Endothelial cell of umbilical vein (primary cell): ENCODE measurements around the gene KLHL35. TPM values are rescaled to one million over a fixed set of nuclear protein-coding genes. Genes with fewer than 3 reads are reported as not detected.

ENCODE experiments used
- BruUV-seq: library from RNA; stranded (reverse); fragments of 400-500 nt; replicated peaks from 2 replicates; lab custom pipeline; 2021; lab: Mats Ljungman, UMichigan
- CTCF ChIA-PET: fragments of 300-600, 350-600 bp; sonication (Branson Sonifier 250); formaldehyde crosslinking; loops from one replicate; lab custom pipeline; 2021; ENCODE audit warnings: antibody characterized with exemption, inconsistent platforms; lab: Charles Lee
- POLR2A ChIA-PET: fragments of 300-600, 350-600 bp; sonication (Branson Sonifier 250); formaldehyde crosslinking; loops from one replicate; lab custom pipeline; 2021; ENCODE audit warnings: antibody characterized with exemption, inconsistent platforms; lab: Charles Lee
- DNase-seq: peaks from one replicate; pipeline ENCODE4 v3.0.0-alpha.2; 2011; ENCODE audit warnings: low read depth, low spot score
- FAIRE-seq: peaks from 2 replicates; lab custom pipeline; 2011; peaks lifted over from hg19 to GRCh38; lab: Jason Lieb, UNC
- H2AFZ ChIP-seq: 2 replicates; pipeline ENCODE4 v1.6.0; 2012; ENCODE audit warnings: low read depth, low read length, control low read depth, inconsistent platforms
- H3K27ac ChIP-seq: 2 replicates; pipeline ENCODE4 v1.5.1; 2011; ENCODE audit warnings: low read depth, mild to moderate bottlenecking, control low read depth, low read length, moderate library complexity; ENCODE audit not compliant: insufficient read depth
- H3K27me3 ChIP-seq, 2 experiments: 2 replicates each; pipeline versions ENCODE4 v1.6.0 to v1.6.1; 2011; ENCODE audit warnings: low read length in 2 of 2, mixed read lengths in 1 of 2; ENCODE audit not compliant: control insufficient read depth in 2 of 2, insufficient read depth in 2 of 2
- H3K36me3 ChIP-seq, 2 experiments: 2 replicates in 1 of 2; 3 replicates in 1 of 2; pipeline ENCODE4 v1.5.1; 2011; ENCODE audit warnings: low read length in 2 of 2, mild to moderate bottlenecking in 1 of 2, moderate library complexity in 1 of 2; ENCODE audit not compliant: control insufficient read depth in 2 of 2, insufficient read depth in 2 of 2; ENCODE audit errors: extremely low read depth in 1 of 2
- H3K4me1 ChIP-seq: 3 replicates; pipeline ENCODE4 v1.5.1; 2011; ENCODE audit warnings: mild to moderate bottlenecking, low read length; ENCODE audit not compliant: control insufficient read depth, insufficient read depth; ENCODE audit errors: extremely low read depth
- H3K4me2 ChIP-seq: 2 replicates; pipeline ENCODE4 v1.6.1; 2011; ENCODE audit warnings: low read length, control low read depth, mixed read lengths; ENCODE audit not compliant: insufficient read depth
- H3K4me3 ChIP-seq, 3 experiments: fragments of 200-600 bp in 1 of 3; sonication (generic), shearing (Covaris generic) in 1 of 3; replicated peaks in 1 of 3; 2 replicates each; pipeline ENCODE4 v1.5.1; 2011 to 2016; ENCODE audit warnings: control low read depth in 3 of 3, low read length in 3 of 3, mild to moderate bottlenecking in 2 of 3, inconsistent platforms in 1 of 3, low read depth in 1 of 3, moderate library complexity in 1 of 3; ENCODE audit not compliant: insufficient read depth in 1 of 3
- H3K79me2 ChIP-seq: 2 replicates; pipeline ENCODE4 v1.6.0; 2012; ENCODE audit warnings: low read length, inconsistent platforms; ENCODE audit not compliant: control insufficient read depth, insufficient read depth
- H3K9ac ChIP-seq: replicated peaks from 2 replicates; pipeline ENCODE3; 2011; ENCODE audit warnings: low read length, control low read depth; ENCODE audit not compliant: insufficient read depth; ENCODE audit errors: extremely low read depth
- H3K9me1 ChIP-seq: replicated peaks from 3 replicates; pipeline ENCODE4 v1.6.0; 2011; ENCODE audit warnings: mild to moderate bottlenecking, low read length; ENCODE audit not compliant: control insufficient read depth, insufficient read depth; ENCODE audit errors: extremely low read depth
- H3K9me3 ChIP-seq: replicated peaks from 2 replicates; pipeline ENCODE4 v1.5.1; 2012; ENCODE audit warnings: low read length, inconsistent platforms; ENCODE audit not compliant: control insufficient read depth, insufficient read depth
- H4K20me1 ChIP-seq: replicated peaks from 2 replicates; pipeline ENCODE3; 2011; ENCODE audit warnings: mild to moderate bottlenecking, low read length; ENCODE audit not compliant: control insufficient read depth, insufficient read depth; ENCODE audit errors: extremely low read depth
- EZH2 ChIP-seq: IDR thresholded peaks from 2 replicates; pipeline ENCODE4 v1.6.1; 2012; ENCODE audit warnings: borderline replicate concordance, low read depth, mild to moderate bottlenecking, moderate library complexity, low read length, inconsistent platforms; ENCODE audit not compliant: severe bottlenecking
- FOS ChIP-seq: IDR thresholded peaks from 2 replicates; pipeline ENCODE4 v1.6.1; 2011; ENCODE audit warnings: mild to moderate bottlenecking, low read length, moderate library complexity, borderline replicate concordance; ENCODE audit not compliant: insufficient read depth
- GATA2 ChIP-seq: IDR thresholded peaks from 2 replicates; pipeline ENCODE4 v1.7.0; 2011; ENCODE audit warnings: low read depth, mild to moderate bottlenecking, moderate library complexity, mixed read lengths, low read length; ENCODE audit not compliant: insufficient read length, insufficient read depth
- JUN ChIP-seq: IDR thresholded peaks from 2 replicates; pipeline ENCODE4 v1.6.1; 2011; ENCODE audit warnings: borderline replicate concordance, low read depth; ENCODE audit not compliant: insufficient read length, insufficient read depth
- MYC ChIP-seq: IDR thresholded peaks from one replicate; pipeline ENCODE4 v1.6.1; 2011; ENCODE audit warnings: mild to moderate bottlenecking, low read depth, low read length
- POLR2A ChIP-seq: IDR thresholded peaks from 2 replicates; pipeline ENCODE4 v1.6.1; 2012; ENCODE audit warnings: low read depth, mild to moderate bottlenecking, control low read depth, low read length
- dilution Hi-C: fragments of 300-500 bp; cut with MboI; formaldehyde crosslinking; loops from one replicate; pipeline ENCODE4 v1.15.0; 2019; ENCODE audit warnings: low sequenced_read_pairs; ENCODE audit not compliant: extremely low pct_ligation_motif_present
- intact Hi-C: fragments of 100-400 bp; cut with micrococcal nuclease; formaldehyde crosslinking; loops from one replicate; pipeline ENCODE4 v1.10.0; 2022
- polyA plus RNA-seq, 4 experiments: library from polyadenylated mRNA; depleted of rRNA in 3 of 4; stranded (reverse) in 3 of 4; unstranded in 1 of 4; fragments of >200 nt; gene quantifications; 2 replicates each; pipeline versions ENCODE4 v1.2.1 to v1.2.3, GENCODE V29; 2011 to 2012; ENCODE audit warnings: missing spikeins in 1 of 4
- total RNA-seq: library from RNA; stranded (reverse); gene quantifications from 2 replicates; pipeline ENCODE4 v1.2.3, GENCODE V29; 2021
- TF ChIP-seq, protein P1 (sequence below), 2 donors: IDR thresholded peaks; 1 replicate in 1 of 2; 2 replicates in 1 of 2; pipeline ENCODE4 v1.5.1; 2011; ENCODE audit warnings: low read length in 2 of 2, mild to moderate bottlenecking in 2 of 2, moderate library complexity in 2 of 2, control low read depth in 1 of 2, inconsistent platforms in 1 of 2, low read depth in 1 of 2; ENCODE audit not compliant: insufficient read depth in 1 of 2; ENCODE audit errors: extremely low read depth in 1 of 2
- TF ChIP-seq, protein P2 (sequence below): IDR thresholded peaks from 2 replicates; pipeline ENCODE4 v1.6.1; 2011; ENCODE audit not compliant: insufficient read depth, insufficient read length

Gene KLHL35
- total and polyA plus RNA-seq, 2 donors (not counting 3 experiments of a cell fraction or from before 2014, with no cell fraction given): 0.97 to 2.3 TPM

DNA sequence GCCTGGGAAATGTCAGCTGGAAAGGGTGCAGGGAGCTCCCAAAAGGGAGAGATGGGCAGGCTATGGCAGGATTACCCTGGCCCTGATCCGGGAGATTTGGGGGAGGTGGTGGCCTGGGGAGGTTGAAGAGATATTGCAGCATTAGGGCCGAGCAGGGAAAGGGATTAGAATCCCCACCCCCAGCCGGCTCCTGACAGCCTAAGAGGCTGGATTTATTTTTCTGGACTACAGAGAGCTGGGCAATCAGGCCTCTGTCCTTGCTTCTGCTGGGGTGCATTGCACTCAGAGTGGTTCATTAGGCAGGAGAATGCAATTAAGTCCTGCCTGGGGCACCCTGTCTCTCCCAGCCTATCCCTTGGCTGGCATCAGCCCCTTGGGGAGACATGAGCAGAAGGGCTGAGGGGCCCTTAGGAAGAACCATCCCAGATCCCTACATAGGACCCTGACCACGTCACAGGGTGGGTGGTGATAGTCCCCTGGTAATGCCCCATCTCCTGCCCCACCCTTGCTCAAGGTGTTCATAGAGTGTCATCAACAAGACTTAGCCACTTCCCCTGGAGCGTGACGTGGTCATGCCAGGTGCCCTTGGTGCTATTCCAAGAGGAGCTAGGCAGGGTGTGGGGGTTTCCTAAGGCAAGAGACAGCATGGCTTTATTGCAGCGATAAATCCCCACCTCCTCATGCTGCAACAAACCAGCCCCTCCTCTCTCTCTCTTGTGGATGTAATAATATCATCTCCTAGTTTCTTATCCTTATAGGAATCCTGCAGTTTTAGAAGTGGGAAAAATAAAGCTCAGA lies 38.4 kb upstream of the KLHL35 start:
- peaks cover 0 to 7% of the 10 kb centered on the region in 2 experiments for H3K36me3 ChIP-seq
- no peaks in the 10 kb centered on the region for H3K9me1 ChIP-seq
- H3K4me2 ChIP-seq: no peak overlapping the region
- no peak for FAIRE-seq
- H3K79me2 ChIP-seq: no peaks in the 10 kb centered on the region
- H3K9ac ChIP-seq: no peak overlapping the region
- H3K9me3 ChIP-seq: no peaks in the 10 kb centered on the region
- BruUV-seq: no TSS peak
- intact Hi-C loops: no loop called here
- H4K20me1 ChIP-seq: no peaks in the 10 kb centered on the region
- H3K4me3 ChIP-seq: no peak overlapping the region
- TF ChIP-seq GATA2 (no peak), JUN (no peak), MYC (no peak), EZH2 (no peak), POLR2A (no peak), FOS (no peak)
- TF ChIP-seq, protein P1, sequence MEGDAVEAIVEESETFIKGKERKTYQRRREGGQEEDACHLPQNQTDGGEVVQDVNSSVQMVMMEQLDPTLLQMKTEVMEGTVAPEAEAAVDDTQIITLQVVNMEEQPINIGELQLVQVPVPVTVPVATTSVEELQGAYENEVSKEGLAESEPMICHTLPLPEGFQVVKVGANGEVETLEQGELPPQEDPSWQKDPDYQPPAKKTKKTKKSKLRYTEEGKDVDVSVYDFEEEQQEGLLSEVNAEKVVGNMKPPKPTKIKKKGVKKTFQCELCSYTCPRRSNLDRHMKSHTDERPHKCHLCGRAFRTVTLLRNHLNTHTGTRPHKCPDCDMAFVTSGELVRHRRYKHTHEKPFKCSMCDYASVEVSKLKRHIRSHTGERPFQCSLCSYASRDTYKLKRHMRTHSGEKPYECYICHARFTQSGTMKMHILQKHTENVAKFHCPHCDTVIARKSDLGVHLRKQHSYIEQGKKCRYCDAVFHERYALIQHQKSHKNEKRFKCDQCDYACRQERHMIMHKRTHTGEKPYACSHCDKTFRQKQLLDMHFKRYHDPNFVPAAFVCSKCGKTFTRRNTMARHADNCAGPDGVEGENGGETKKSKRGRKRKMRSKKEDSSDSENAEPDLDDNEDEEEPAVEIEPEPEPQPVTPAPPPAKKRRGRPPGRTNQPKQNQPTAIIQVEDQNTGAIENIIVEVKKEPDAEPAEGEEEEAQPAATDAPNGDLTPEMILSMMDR (IDR thresholded peaks at IDR 0.05; ENCODE audit: extremely low read depth in 1 of 2, insufficient read depth in 1 of 2, low read depth in 1 of 2, low read length in 2 of 2): no peak
- TF ChIP-seq, protein P2, sequence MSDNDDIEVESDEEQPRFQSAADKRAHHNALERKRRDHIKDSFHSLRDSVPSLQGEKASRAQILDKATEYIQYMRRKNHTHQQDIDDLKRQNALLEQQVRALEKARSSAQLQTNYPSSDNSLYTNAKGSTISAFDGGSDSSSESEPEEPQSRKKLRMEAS: no peak
- CTCF ChIA-PET: interaction anchor here (0.8 to 1.6 kb wide), 4 partner anchors 8 to 54 kb away, joined by 3 to 4 read pairs (median 4); partner anchors contain the start of gene GDPD5
- no peak overlapping the region for H3K27ac ChIP-seq
- no peaks in the 10 kb centered on the region for H3K27me3 ChIP-seq
- POLR2A ChIA-PET: no interaction called here
- DNase-seq: no peak
- dilution Hi-C loops: no loop called here
- no peak overlapping the region for H2AFZ ChIP-seq
- peaks cover 59% of the 10 kb centered on the region for H3K4me1 ChIP-seq
